Endodermal cell (in vitro differentiated cells): ENCODE measurements around the gene ARMC3. TPM values are rescaled to one million over a fixed set of nuclear protein-coding genes. Genes with fewer than 3 reads are reported as not detected.

Experiments used
- DNase-seq: peaks from one replicate; pipeline ENCODE4 v3.0.0-alpha.2; 2017
- H3K27ac ChIP-seq: 2 replicates; pipeline ENCODE4 v1.5.1; 2013; ENCODE audit warnings: mild to moderate bottlenecking, low read depth, low read length, moderate library complexity
- H3K27me3 ChIP-seq: 2 replicates; pipeline ENCODE4 v1.6.1; 2013; ENCODE audit warnings: mild to moderate bottlenecking, low read length, moderate library complexity; ENCODE audit not compliant: insufficient read depth, control insufficient read depth, poor library complexity, severe bottlenecking
- H3K36me3 ChIP-seq: 2 replicates; pipeline ENCODE4 v1.7.0; 2013; ENCODE audit warnings: mild to moderate bottlenecking, low read length, moderate library complexity; ENCODE audit not compliant: control insufficient read depth, insufficient read depth
- H3K4me1 ChIP-seq: one replicate; pipeline ENCODE4 v1.7.0; 2013; ENCODE audit warnings: low read length; ENCODE audit not compliant: control insufficient read depth, insufficient read depth
- H3K4me3 ChIP-seq: 2 replicates; pipeline ENCODE4 v1.5.1; 2013; ENCODE audit warnings: mild to moderate bottlenecking, low read length, moderate library complexity
- H3K9ac ChIP-seq: 2 replicates; pipeline ENCODE4 v1.6.1; 2013; ENCODE audit warnings: mild to moderate bottlenecking, low read length, moderate library complexity; ENCODE audit not compliant: poor library complexity, severe bottlenecking; ENCODE audit errors: extremely low read depth
- H3K9me3 ChIP-seq: 2 replicates; pipeline ENCODE4 v1.6.1; 2013; ENCODE audit warnings: mild to moderate bottlenecking, low read length, moderate library complexity; ENCODE audit not compliant: control insufficient read depth
- H3K27ac Mint-ChIP-seq: 2 replicates; pipeline ENCODE4 v1.8.0; 2020; ENCODE audit warnings: mixed read lengths
- H3K27me3 Mint-ChIP-seq: 2 replicates; pipeline ENCODE4 v1.8.0; 2021; ENCODE audit warnings: mild to moderate bottlenecking, mixed read lengths; ENCODE audit not compliant: insufficient read depth
- H3K36me3 Mint-ChIP-seq: 2 replicates; pipeline ENCODE4 v1.8.0; 2020; ENCODE audit warnings: low read depth, mixed read lengths
- H3K4me1 Mint-ChIP-seq: 2 replicates; pipeline ENCODE4 v1.8.0; 2020; ENCODE audit warnings: mixed read lengths
- H3K4me3 Mint-ChIP-seq: 2 replicates; pipeline ENCODE4 v1.8.0; 2020; ENCODE audit warnings: mild to moderate bottlenecking, moderate library complexity, mixed read lengths
- H3K9me3 Mint-ChIP-seq: 2 replicates; pipeline ENCODE4 v1.8.0; 2020; ENCODE audit warnings: mild to moderate bottlenecking, mixed read lengths
- WGBS, 2 experiments: methylation state at CpG; one replicate each; pipeline versions ENCODE4 v1.1.5 to v1.1.7; 2013; ENCODE audit warnings: missing lambda C conversion rate in 2 of 2, mixed read lengths in 1 of 2; ENCODE audit not compliant: insufficient coverage in 1 of 2, insufficient read length in 1 of 2; 5-methylcytosine and 5-hydroxymethylcytosine counted together
- total RNA-seq, 2 donors: library from RNA; stranded (reverse); fragmentation: NEBNext Ultra II Directional in 1 of 2; extraction: Animal tissue kit (Norgen Biotek cat#: 25700) in 1 of 2; gene quantifications; 2 replicates in 1 of 2; 3 replicates in 1 of 2; pipeline ENCODE4 v1.2.1, GENCODE V29; 2021
- TF ChIP-seq, protein P1 (sequence below): fragments of 200-600 bp; sonication (generic); conservative IDR thresholded peaks from 2 replicates; pipeline ENCODE4 v1.5.0; 2021; ENCODE audit warnings: antibody characterized with exemption, mild to moderate bottlenecking

ARMC3 gene
- total RNA-seq, 2 donors from 2014 or later: 2.0 to 3.0 TPM

DNA sequence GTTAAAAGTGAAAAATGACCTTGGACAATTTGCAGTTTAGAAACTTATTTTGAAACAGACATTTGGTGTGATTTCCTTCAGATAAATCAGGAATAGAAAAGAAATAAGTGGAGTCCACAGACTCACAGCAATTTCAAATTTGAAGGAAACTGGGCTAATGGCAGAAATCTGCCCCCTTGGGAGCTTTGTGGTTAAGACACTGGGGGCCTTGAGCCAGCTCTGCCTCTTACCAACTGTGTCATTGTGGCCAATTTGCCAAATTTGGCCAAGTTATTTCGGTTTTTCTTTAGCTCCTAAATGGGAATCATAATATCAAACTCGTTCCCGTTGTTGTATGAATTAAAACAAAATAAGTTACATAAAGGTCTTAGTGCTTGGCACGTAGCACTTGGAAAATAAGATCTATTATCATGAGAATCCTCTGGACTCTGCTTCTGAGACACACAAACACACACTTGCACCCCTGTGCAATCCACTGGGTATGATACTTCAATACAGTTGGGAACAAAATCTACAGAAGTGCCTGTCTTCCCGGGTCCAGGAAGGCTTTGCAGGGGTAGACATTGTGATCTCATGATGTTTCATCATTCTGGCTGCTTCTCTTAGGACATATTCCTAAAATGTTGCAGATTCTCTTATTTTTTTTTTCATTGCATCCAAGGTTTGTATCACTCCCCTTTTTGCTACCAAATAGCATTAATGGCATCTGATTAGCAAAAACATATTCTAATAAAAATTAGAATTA is 4.9 kb downstream of the ARMC3 start:
- Mint-ChIP-seq H3K9me3 (no peaks in the 10 kb centered on the region), H3K36me3 (no peaks in the 10 kb centered on the region), H3K4me3 (no peak overlapping the region), H3K4me1 (no peaks in the 10 kb centered on the region), H3K27me3 (peaks cover 21% of the 10 kb centered on the region), H3K27ac (no peak overlapping the region)
- no peaks in the 10 kb centered on the region for H3K9me3 ChIP-seq
- no peaks in the 10 kb centered on the region for H3K4me1 ChIP-seq
- H3K4me3 ChIP-seq: no peak overlapping the region
- no peaks in the 10 kb centered on the region for H3K36me3 ChIP-seq
- H3K9ac ChIP-seq: no peak overlapping the region
- 91 to 94% methylated on average over 5 of the region's 5 CpGs for WGBS, 2 experiments
- TF ChIP-seq, protein P1, sequence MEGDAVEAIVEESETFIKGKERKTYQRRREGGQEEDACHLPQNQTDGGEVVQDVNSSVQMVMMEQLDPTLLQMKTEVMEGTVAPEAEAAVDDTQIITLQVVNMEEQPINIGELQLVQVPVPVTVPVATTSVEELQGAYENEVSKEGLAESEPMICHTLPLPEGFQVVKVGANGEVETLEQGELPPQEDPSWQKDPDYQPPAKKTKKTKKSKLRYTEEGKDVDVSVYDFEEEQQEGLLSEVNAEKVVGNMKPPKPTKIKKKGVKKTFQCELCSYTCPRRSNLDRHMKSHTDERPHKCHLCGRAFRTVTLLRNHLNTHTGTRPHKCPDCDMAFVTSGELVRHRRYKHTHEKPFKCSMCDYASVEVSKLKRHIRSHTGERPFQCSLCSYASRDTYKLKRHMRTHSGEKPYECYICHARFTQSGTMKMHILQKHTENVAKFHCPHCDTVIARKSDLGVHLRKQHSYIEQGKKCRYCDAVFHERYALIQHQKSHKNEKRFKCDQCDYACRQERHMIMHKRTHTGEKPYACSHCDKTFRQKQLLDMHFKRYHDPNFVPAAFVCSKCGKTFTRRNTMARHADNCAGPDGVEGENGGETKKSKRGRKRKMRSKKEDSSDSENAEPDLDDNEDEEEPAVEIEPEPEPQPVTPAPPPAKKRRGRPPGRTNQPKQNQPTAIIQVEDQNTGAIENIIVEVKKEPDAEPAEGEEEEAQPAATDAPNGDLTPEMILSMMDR: peak; percentile 17
- no peak overlapping the region for H3K27ac ChIP-seq
- H3K27me3 ChIP-seq: peaks cover 5% of the 10 kb centered on the region
- no peak for DNase-seq

DNA sequence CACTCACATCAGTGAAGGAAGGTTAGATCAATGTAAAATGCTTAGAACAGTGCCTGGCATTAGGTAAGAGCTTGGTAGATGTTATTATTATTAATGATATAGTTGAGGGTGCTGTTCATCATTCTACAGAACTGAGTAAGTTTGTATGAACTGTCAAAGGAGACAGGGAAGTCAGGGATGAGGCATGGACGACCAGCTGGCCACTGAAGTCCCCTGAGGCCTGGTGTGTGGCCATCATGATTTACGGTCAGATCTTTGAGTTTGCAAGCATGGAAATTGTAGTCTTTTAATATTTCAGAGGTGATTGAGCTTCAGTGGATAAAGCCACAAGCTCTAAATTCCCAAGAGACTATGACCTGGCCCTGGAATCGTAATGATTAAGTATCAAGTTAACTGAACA is 6.9 kb downstream of the ARMC3 start:
- Mint-ChIP-seq H3K27ac (no peak overlapping the region), H3K27me3 (peaks cover 2% of the 10 kb centered on the region), H3K4me1 (no peaks in the 10 kb centered on the region), H3K36me3 (no peaks in the 10 kb centered on the region), H3K9me3 (no peaks in the 10 kb centered on the region), H3K4me3 (no peak overlapping the region)
- no peak for DNase-seq
- whole genome bisulfite sequencing, 2 experiments: 86 to 100% methylated on average over 1 to 3 of the region's 3 CpGs
- Histone ChIP-seq H3K27me3 (no peaks in the 10 kb centered on the region), H3K9me3 (no peaks in the 10 kb centered on the region), H3K4me3 (no peak overlapping the region), H3K9ac (no peak overlapping the region), H3K27ac (no peak overlapping the region), H3K36me3 (no peaks in the 10 kb centered on the region), H3K4me1 (no peaks in the 10 kb centered on the region)
- TF ChIP-seq, protein P1: no peak

DNA sequence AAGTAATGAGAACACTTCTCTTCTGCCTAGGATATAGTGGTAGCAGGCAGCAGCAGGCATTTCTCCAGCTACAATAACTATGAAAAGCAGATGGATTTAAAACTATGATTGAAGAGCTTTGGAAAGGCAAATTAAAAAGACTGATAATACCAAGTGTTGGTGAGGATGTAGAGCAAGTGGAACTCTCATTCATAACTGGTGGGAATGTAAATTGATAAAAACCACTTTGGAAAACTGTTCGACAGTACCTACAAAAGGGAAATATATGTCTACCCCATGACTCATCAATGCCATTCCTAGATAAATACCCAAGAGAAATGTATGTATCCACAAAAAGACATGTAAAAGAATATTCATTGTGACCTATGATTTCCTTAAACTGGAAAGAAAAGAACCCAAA is 14.6 kb downstream of the ARMC3 start:
- no peak overlapping the region for H3K27ac Mint-ChIP-seq
- Histone ChIP-seq H3K36me3 (no peaks in the 10 kb centered on the region), H3K4me3 (no peak overlapping the region), H3K9ac (no peak overlapping the region), H3K27ac (no peak overlapping the region), H3K4me1 (no peaks in the 10 kb centered on the region), H3K27me3 (no peaks in the 10 kb centered on the region), H3K9me3 (no peaks in the 10 kb centered on the region)
- no peak overlapping the region for H3K4me3 Mint-ChIP-seq
- no peak for DNase-seq
- 89% methylated on average over 1 of the region's 1 CpG; no CpG with 5 or more reads in 1 of the 2 experiments for WGBS, 2 experiments
- no peaks in the 10 kb centered on the region for H3K9me3 Mint-ChIP-seq
- H3K36me3 Mint-ChIP-seq: no peaks in the 10 kb centered on the region
- H3K27me3 Mint-ChIP-seq: no peaks in the 10 kb centered on the region
- H3K4me1 Mint-ChIP-seq: no peaks in the 10 kb centered on the region
- TF ChIP-seq, protein P1: no peak
